Epithelial cell of umbilical artery (primary cell): ENCODE measurements around the gene EPX. TPM values are rescaled to one million over a fixed set of nuclear protein-coding genes. Genes with fewer than 3 reads are reported as not detected.

Source experiments
- total RNA-seq: library from RNA; depleted of rRNA; stranded (reverse); fragments of >200 nt; gene quantifications from 2 replicates; pipeline ENCODE4 v1.2.3, GENCODE V29; 2014

The EPX gene, protein sequence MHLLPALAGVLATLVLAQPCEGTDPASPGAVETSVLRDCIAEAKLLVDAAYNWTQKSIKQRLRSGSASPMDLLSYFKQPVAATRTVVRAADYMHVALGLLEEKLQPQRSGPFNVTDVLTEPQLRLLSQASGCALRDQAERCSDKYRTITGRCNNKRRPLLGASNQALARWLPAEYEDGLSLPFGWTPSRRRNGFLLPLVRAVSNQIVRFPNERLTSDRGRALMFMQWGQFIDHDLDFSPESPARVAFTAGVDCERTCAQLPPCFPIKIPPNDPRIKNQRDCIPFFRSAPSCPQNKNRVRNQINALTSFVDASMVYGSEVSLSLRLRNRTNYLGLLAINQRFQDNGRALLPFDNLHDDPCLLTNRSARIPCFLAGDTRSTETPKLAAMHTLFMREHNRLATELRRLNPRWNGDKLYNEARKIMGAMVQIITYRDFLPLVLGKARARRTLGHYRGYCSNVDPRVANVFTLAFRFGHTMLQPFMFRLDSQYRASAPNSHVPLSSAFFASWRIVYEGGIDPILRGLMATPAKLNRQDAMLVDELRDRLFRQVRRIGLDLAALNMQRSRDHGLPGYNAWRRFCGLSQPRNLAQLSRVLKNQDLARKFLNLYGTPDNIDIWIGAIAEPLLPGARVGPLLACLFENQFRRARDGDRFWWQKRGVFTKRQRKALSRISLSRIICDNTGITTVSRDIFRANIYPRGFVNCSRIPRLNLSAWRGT
- total RNA-seq = not detected in 2 replicates

DNA sequence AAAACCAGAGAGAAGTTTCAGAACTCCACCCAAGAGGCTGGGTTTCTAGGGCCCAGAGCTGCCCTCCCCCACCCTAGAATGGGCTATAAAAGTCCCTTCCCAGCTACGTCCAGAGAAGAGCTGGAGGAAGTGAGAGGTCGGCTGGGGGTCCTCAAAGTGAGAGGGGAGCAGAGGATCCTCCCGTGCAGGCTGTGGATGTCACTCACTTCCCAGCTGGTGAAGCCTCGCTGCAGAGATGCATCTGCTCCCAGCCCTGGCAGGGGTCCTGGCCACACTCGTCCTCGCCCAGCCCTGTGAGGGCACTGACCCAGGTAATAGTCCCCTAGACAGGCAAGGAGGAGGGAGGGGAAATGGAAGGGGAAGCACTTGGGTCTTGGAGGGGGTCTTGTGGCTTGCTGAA, at the start of gene EPX:
Gene EPX (plus strand): TSS at position 115 of the 400 bp plus-strand sequence. CDS start 121 bp downstream, at position 236.

DNA sequence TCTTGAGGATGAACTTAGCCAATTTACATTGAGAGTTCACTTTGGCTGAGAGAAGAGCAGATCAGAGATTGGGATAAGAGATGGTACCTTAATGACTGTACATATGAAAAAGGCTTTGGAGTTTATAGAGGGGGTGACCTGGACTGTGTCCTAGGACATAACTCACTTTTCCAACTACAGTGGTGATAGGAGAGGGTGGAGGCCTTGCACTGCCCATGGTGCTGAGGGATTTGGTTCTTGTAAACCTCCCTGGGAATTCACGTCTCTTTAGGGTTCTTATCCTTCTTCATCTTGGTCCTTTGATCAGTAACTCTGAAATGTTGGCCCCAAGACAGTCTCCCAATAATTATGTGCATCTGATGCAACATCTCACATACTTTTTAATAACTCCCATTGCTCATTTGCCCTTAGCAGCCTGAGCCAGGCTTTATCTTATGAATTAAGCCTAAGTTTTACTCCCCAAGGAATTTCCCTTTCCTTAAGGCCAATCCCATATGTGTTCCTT, 44.5 kb upstream of the EPX start, which contains the start of gene OR4D1:
Gene OR4D1 (plus strand): TSS at position 455 of the 505 bp plus-strand sequence. CDS start 6,770 bp downstream, outside the sequence.

DNA sequence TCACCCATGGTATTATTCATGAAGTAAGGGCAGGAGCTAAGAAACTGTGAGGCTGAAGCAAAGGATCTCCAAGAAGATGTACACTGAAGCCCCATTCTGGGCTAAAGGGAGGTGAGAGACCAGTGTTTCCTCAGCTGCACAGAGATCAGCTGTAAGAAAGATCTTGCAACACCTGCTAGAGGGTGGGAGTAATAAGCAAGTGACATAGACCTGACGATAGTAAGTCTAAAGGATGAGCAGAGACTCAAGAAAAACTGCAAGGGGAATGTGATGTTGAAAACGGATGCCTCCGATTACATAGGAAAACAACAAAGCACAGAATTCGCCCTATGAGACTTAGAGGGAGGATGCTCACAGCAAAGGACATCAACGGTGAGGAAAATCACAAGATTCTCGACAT, 25.8 kb upstream of the EPX start, which contains the start of gene OR4D2:
Gene OR4D2 (plus strand): TSS at position 301 of the 400 bp plus-strand sequence. CDS start 2,674 bp downstream, outside the sequence.

DNA sequence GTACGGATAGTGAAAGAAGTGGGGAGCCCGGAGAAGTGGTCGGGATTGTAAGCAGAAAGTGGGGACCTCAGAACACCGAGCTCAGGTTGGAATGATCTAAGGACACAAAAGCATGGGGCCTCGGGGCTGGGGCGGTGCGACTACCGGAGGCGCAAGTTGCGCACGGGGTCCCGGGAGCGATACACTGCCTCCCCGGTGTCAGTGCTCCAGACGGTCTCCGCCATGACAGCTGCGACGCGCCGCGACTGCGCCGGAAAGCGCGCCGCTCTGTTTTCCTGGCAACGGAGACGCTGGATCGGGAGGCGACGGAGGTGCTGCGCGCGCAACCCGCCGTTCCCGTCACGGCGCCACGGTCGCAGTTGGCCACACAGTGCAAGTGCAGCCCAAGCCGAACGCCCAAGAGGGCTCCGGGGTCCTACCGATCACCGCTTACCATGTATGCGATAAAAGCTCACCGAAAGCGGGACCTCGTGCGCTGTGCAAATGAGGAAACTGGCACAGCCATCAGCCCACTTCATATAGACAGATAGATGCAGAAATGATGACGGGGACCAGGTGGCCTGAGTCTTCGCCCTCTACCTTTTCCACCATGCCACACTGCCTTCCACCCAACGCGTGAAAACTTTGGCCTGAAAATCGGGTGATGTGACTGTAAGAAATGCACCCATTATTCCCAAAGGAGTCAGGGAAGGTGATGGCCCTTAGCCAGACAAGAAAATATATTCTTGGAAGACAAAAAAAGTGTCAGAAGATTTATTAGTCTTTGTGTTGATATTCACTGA, 26.7 kb downstream of the EPX start, which contains the start of gene MKS1:
Gene MKS1 (minus strand): TSS at position 249 of the 782 bp plus-strand sequence. CDS start 25 bp downstream, at position 224.

DNA sequence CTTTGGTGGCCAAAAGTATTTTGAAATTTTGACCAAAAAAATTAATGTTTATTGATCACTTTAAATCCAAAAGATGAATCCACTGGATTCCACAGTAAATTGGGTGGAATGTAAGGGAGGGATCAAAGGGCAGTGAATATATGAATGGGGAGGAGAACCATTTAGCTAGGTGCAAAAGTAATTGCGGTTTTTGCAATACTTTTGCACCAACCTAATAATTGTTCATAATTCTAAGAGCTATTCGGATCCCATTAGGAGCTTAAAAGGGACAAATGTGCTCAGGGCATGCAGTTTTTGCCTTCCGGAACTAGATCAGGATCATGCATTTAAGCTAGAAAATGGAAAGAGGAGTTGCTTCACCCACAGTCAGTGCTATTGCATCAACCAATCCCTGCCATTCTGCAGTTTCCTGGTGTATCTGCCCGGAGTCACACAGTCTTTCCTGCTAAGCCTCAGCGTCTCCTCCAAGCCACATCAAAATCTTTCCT, 45.7 kb downstream of the EPX start, which contains the start of gene LPO:
Gene LPO (plus strand): TSS at position 438 of the 488 bp plus-strand sequence. CDS start 4,396 bp downstream, outside the sequence.

Other genes starting within 250 kb of the EPX start
- gene CUEDC1, start 237.3 kb upstream of the EPX start, total RNA-seq = 2.9 and 4.0 TPM in 2 replicates
- 24.7 and 30.1 TPM in 2 replicates for gene VEZF1, start 204.5 kb upstream of the EPX start, total RNA-seq
- 541 and 878 TPM in 2 replicates for gene SRSF1, start 185.5 kb upstream of the EPX start, total RNA-seq
- 7.8 and 11.6 TPM in 2 replicates for gene DYNLL2, start 109.3 kb upstream of the EPX start, total RNA-seq
- gene OR4D1, start 44.3 kb upstream of the EPX start, total RNA-seq = not detected in 2 replicates
- not detected in 2 replicates for gene OR4D2, start 25.7 kb upstream of the EPX start, total RNA-seq
- 11.4 and 15.2 TPM in 2 replicates for gene MKS1, start 26.5 kb downstream of the EPX start, total RNA-seq
- not detected in 2 replicates for gene LPO, start 45.9 kb downstream of the EPX start, total RNA-seq
- gene MPO, start 88.2 kb downstream of the EPX start, total RNA-seq = not detected in 2 replicates
- gene TSPOAP1, start 136.1 kb downstream of the EPX start, total RNA-seq = not detected in 2 replicates
- 49.4 and 71.9 TPM in 2 replicates for gene SUPT4H1, start 159.5 kb downstream of the EPX start, total RNA-seq
- 0.15 TPM in 1 of 2 replicates, not detected in the other for gene RNF43, start 224.8 kb downstream of the EPX start, total RNA-seq